Measurements from ENCODE around the gene MAP6. TPM values are rescaled to one million over a fixed set of nuclear protein-coding genes. Genes with fewer than 3 reads are reported as not detected.
A peak's percentile ranks its signal among the peaks of the same experiment; 100 is the strongest.

The MAP6 gene
- total and polyA plus RNA-seq, 2 experiments from 2014 or later = 0.31 to 1.2 TPM

DNA sequence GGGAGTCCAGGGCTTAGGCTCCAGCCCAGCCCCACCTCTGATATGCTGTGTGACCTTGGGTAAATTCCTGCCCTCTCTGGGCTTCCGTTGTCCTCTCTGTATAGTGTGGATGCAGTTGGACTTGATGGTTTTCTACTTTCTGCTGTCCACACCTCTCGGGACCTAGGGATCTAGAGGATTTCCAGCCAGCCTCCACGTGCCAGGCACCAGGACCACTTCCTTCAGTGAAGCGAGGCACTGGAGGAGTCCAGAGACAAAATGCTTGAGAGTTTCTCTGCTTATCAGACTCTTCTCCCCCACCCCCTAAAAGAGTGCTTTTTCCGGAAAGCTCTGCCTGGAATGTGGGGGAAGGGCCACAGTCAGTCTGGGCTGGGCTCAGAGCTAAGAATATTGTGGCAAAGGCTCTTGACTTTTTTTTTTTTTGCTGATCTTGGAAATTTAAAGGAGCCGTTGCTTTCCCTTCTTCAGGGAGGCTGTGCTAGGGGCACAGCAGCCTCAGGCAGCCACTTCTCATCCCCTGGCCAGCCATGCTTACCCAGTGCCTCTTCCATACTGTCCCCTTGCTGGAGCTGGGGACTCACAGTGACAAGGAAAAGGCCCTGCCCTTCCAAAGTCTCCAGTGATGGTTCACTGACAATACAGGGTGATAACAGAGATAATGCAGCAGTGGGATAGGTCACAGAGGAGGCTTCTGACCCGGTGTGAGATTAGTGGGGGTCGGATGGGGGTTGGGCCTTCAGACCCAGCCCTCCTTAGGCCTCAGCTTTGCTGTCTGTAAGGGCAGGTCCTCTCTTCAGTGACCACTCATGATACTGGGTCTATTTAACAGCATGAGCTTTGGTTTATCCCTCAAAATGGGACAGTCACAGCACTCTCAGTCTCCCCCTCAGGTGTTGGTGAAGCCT lies 109.6 kb downstream of the MAP6 start:
- peaks cover 18% of the 10 kb centered on the region for H3F3A ChIP-seq (replicated peaks; ENCODE audit: low read depth)
- peak overlapping the region; percentile 88 for H3K27ac ChIP-seq (ENCODE audit: low read depth)
- H3K4me3 ChIP-seq = 0 out of 2 replicates have a peak overlapping the region, but pooled peaks have one; percentile 23
- peak overlapping the region; percentile 52 for H3K4me3 Mint-ChIP-seq
- ATAC-seq (no peak), DNase-seq (ENCODE audit: low spot score) (peak; percentile 62)
- H3K27me3 ChIP-seq (ENCODE audit: insufficient read depth) = no peaks in the 10 kb centered on the region
- H3K27me3 Mint-ChIP-seq (ENCODE audit: insufficient read depth, low read depth, poor library complexity) = peaks cover 34% of the 10 kb centered on the region
- no peaks in the 10 kb centered on the region for H3K9me2 ChIP-seq (ENCODE audit: insufficient read depth)
- TF ChIP-seq, protein P1, sequence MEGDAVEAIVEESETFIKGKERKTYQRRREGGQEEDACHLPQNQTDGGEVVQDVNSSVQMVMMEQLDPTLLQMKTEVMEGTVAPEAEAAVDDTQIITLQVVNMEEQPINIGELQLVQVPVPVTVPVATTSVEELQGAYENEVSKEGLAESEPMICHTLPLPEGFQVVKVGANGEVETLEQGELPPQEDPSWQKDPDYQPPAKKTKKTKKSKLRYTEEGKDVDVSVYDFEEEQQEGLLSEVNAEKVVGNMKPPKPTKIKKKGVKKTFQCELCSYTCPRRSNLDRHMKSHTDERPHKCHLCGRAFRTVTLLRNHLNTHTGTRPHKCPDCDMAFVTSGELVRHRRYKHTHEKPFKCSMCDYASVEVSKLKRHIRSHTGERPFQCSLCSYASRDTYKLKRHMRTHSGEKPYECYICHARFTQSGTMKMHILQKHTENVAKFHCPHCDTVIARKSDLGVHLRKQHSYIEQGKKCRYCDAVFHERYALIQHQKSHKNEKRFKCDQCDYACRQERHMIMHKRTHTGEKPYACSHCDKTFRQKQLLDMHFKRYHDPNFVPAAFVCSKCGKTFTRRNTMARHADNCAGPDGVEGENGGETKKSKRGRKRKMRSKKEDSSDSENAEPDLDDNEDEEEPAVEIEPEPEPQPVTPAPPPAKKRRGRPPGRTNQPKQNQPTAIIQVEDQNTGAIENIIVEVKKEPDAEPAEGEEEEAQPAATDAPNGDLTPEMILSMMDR (conservative IDR thresholded peaks at IDR 0.05; ENCODE audit: low read depth in 2 of 2) = no peak
- TF ChIP-seq EZH2phosphoT487 (IDR thresholded peaks at IDR 0.05; ENCODE audit: unreplicated experiment) (no peak), JUNB (IDR thresholded peaks at IDR 0.05; ENCODE audit: unreplicated experiment) (no peak), NANOG (IDR thresholded peaks at IDR 0.05; ENCODE audit: borderline replicate concordance) (no peak), ZNF331 (CRISPR knock-in tag; IDR thresholded peaks at IDR 0.05; ENCODE audit: low read depth) (no peak), ZNF114 (CRISPR knock-in tag; IDR thresholded peaks at IDR 0.05) (no peak), EZH2 (IDR thresholded peaks at IDR 0.05; ENCODE audit: low read depth, unreplicated experiment) (no peak), STAT1 (IDR thresholded peaks at IDR 0.05; ENCODE audit: unreplicated experiment) (no peak), POLR2AphosphoS5 (IDR thresholded peaks at IDR 0.05; ENCODE audit: low read depth) (no peak), CREB1 (CRISPR knock-in tag; IDR thresholded peaks at IDR 0.05; ENCODE audit: low read depth) (no peak)
- TF ChIP-seq, protein P2, sequence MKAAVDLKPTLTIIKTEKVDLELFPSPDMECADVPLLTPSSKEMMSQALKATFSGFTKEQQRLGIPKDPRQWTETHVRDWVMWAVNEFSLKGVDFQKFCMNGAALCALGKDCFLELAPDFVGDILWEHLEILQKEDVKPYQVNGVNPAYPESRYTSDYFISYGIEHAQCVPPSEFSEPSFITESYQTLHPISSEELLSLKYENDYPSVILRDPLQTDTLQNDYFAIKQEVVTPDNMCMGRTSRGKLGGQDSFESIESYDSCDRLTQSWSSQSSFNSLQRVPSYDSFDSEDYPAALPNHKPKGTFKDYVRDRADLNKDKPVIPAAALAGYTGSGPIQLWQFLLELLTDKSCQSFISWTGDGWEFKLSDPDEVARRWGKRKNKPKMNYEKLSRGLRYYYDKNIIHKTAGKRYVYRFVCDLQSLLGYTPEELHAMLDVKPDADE (IDR thresholded peaks at IDR 0.05) = no peak
- TF ChIP-seq, protein P3, sequence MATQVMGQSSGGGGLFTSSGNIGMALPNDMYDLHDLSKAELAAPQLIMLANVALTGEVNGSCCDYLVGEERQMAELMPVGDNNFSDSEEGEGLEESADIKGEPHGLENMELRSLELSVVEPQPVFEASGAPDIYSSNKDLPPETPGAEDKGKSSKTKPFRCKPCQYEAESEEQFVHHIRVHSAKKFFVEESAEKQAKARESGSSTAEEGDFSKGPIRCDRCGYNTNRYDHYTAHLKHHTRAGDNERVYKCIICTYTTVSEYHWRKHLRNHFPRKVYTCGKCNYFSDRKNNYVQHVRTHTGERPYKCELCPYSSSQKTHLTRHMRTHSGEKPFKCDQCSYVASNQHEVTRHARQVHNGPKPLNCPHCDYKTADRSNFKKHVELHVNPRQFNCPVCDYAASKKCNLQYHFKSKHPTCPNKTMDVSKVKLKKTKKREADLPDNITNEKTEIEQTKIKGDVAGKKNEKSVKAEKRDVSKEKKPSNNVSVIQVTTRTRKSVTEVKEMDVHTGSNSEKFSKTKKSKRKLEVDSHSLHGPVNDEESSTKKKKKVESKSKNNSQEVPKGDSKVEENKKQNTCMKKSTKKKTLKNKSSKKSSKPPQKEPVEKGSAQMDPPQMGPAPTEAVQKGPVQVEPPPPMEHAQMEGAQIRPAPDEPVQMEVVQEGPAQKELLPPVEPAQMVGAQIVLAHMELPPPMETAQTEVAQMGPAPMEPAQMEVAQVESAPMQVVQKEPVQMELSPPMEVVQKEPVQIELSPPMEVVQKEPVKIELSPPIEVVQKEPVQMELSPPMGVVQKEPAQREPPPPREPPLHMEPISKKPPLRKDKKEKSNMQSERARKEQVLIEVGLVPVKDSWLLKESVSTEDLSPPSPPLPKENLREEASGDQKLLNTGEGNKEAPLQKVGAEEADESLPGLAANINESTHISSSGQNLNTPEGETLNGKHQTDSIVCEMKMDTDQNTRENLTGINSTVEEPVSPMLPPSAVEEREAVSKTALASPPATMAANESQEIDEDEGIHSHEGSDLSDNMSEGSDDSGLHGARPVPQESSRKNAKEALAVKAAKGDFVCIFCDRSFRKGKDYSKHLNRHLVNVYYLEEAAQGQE (IDR thresholded peaks at IDR 0.05; ENCODE audit: unreplicated experiment) = no peak
- TF ChIP-seq, protein P4, sequence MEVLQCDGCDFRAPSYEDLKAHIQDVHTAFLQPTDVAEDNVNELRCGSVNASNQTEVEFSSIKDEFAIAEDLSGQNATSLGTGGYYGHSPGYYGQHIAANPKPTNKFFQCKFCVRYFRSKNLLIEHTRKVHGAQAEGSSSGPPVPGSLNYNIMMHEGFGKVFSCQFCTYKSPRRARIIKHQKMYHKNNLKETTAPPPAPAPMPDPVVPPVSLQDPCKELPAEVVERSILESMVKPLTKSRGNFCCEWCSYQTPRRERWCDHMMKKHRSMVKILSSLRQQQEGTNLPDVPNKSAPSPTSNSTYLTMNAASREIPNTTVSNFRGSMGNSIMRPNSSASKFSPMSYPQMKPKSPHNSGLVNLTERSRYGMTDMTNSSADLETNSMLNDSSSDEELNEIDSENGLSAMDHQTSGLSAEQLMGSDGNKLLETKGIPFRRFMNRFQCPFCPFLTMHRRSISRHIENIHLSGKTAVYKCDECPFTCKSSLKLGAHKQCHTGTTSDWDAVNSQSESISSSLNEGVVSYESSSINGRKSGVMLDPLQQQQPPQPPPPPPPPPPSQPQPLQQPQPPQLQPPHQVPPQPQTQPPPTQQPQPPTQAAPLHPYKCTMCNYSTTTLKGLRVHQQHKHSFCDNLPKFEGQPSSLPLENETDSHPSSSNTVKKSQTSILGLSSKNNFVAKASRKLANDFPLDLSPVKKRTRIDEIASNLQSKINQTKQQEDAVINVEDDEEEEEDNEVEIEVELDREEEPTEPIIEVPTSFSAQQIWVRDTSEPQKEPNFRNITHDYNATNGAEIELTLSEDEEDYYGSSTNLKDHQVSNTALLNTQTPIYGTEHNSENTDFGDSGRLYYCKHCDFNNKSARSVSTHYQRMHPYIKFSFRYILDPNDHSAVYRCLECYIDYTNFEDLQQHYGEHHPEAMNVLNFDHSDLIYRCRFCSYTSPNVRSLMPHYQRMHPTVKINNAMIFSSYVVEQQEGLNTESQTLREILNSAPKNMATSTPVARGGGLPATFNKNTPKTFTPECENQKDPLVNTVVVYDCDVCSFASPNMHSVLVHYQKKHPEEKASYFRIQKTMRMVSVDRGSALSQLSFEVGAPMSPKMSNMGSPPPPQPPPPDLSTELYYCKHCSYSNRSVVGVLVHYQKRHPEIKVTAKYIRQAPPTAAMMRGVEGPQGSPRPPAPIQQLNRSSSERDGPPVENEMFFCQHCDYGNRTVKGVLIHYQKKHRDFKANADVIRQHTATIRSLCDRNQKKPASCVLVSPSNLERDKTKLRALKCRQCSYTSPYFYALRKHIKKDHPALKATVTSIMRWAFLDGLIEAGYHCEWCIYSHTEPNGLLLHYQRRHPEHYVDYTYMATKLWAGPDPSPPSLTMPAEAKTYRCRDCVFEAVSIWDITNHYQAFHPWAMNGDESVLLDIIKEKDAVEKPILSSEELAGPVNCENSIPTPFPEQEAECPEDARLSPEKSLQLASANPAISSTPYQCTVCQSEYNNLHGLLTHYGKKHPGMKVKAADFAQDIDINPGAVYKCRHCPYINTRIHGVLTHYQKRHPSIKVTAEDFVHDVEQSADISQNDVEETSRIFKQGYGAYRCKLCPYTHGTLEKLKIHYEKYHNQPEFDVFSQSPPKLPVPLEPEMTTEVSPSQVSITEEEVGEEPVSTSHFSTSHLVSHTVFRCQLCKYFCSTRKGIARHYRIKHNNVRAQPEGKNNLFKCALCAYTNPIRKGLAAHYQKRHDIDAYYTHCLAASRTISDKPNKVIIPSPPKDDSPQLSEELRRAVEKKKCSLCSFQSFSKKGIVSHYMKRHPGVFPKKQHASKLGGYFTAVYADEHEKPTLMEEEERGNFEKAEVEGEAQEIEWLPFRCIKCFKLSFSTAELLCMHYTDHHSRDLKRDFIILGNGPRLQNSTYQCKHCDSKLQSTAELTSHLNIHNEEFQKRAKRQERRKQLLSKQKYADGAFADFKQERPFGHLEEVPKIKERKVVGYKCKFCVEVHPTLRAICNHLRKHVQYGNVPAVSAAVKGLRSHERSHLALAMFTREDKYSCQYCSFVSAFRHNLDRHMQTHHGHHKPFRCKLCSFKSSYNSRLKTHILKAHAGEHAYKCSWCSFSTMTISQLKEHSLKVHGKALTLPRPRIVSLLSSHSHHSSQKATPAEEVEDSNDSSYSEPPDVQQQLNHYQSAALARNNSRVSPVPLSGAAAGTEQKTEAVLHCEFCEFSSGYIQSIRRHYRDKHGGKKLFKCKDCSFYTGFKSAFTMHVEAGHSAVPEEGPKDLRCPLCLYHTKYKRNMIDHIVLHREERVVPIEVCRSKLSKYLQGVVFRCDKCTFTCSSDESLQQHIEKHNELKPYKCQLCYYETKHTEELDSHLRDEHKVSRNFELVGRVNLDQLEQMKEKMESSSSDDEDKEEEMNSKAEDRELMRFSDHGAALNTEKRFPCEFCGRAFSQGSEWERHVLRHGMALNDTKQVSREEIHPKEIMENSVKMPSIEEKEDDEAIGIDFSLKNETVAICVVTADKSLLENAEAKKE (CRISPR knock-in tag; IDR thresholded peaks at IDR 0.05) = no peak
- peak overlapping the region; percentile 77 for H2AFZ ChIP-seq
- H3K79me2 ChIP-seq (replicated peaks; ENCODE audit: insufficient read depth) = peaks cover 31% of the 10 kb centered on the region
- H3K4me2 ChIP-seq = peak overlapping the region; percentile 67
- H3K36me3 ChIP-seq (ENCODE audit: insufficient read depth) = no peaks in the 10 kb centered on the region
- H3K4me1 ChIP-seq (ENCODE audit: insufficient read depth) = peaks cover 48% of the 10 kb centered on the region
- peaks cover 21% of the 10 kb centered on the region; the same call in 2 of the 3 replicates for H3K36me3 Mint-ChIP-seq (ENCODE audit: low read depth)
- 0 out of 2 replicates have a peak, but pooled peaks cover under 1% of the 10 kb centered on the region for H4K20me1 ChIP-seq (replicated peaks; ENCODE audit: insufficient read depth)
- H3K27ac Mint-ChIP-seq = peak overlapping the region; percentile 93
- H3K4me1 Mint-ChIP-seq = peaks cover 69% of the 10 kb centered on the region
- no peaks in the 10 kb centered on the region for H3K9me3 Mint-ChIP-seq
